Stimulated activated CD8-positive, alpha-beta memory T cell treated with anti-CD3 and anti-CD28 coated beads, Interleukin-7, amount 100 ng/mL, for 24 hours (primary cell): ENCODE results near the gene PLPPR5.

Source experiments
- DNase-seq: peaks from one replicate; pipeline ENCODE4 v3.0.0-alpha.2; 2020; ENCODE audit warnings: low read depth

The PLPPR5 gene

GRCh38 chr1:98849969-98850636, 154.6 kb downstream of the PLPPR5 start:
- DNase-seq = no peak

- no peak for DNase-seq
These were observed 162.4 kb downstream of the PLPPR5 start for GRCh38 chr1:98842241-98842640.
